ENCODE results near the gene GDF11. TPM values are rescaled to one million over a fixed set of nuclear protein-coding genes. Genes with fewer than 3 reads are reported as not detected.

Gene GDF11
- polyA plus RNA-seq, 1 experiment, result 4.2 TPM

DNA sequence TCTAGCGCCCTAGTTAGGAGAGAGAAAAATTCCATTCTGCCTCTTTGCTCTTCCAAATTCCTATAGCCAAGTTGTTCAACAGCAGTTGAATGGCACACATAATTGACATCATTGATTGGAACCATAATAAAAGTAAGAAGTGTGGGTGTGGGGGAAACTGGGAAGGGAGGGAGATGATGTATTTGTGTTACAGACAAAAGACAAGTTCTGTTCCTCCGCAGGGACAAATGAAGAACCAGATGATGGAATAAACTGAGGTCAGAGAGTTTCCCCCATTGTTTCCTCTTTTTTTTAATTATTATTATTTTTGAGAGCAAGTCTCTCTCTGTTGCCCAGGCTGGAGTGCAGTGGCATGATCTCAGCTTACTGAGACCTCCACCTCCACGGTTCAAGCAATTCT lies 34.9 kb downstream of the GDF11 start:
- no peaks in the 10 kb centered on the region for H3K9me3 ChIP-seq (ENCODE audit: control insufficient read depth, insufficient read depth, low read length)
- H3K27me3 ChIP-seq (ENCODE audit: control insufficient read depth, insufficient read depth, low read length), result no peaks in the 10 kb centered on the region
- TF ChIP-seq, protein P1, sequence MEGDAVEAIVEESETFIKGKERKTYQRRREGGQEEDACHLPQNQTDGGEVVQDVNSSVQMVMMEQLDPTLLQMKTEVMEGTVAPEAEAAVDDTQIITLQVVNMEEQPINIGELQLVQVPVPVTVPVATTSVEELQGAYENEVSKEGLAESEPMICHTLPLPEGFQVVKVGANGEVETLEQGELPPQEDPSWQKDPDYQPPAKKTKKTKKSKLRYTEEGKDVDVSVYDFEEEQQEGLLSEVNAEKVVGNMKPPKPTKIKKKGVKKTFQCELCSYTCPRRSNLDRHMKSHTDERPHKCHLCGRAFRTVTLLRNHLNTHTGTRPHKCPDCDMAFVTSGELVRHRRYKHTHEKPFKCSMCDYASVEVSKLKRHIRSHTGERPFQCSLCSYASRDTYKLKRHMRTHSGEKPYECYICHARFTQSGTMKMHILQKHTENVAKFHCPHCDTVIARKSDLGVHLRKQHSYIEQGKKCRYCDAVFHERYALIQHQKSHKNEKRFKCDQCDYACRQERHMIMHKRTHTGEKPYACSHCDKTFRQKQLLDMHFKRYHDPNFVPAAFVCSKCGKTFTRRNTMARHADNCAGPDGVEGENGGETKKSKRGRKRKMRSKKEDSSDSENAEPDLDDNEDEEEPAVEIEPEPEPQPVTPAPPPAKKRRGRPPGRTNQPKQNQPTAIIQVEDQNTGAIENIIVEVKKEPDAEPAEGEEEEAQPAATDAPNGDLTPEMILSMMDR (IDR thresholded peaks at IDR 0.05; ENCODE audit: low read depth, low read length), result no peak
- no peak overlapping the region for H3K4me3 ChIP-seq (ENCODE audit: low read depth, low read length)
- CTCF ChIA-PET, result interaction anchor here (1.2 to 1.4 kb wide), 2 partner anchors 19 to 218 kb away, joined by 3 read pairs; no protein-coding TSS in a partner anchor
- no peak overlapping the region for H3K27ac ChIP-seq (ENCODE audit: low read depth, low read length)
- no peak for DNase-seq (ENCODE audit: low read depth, low spot score)
- POLR2A ChIA-PET, result no interaction called here

DNA sequence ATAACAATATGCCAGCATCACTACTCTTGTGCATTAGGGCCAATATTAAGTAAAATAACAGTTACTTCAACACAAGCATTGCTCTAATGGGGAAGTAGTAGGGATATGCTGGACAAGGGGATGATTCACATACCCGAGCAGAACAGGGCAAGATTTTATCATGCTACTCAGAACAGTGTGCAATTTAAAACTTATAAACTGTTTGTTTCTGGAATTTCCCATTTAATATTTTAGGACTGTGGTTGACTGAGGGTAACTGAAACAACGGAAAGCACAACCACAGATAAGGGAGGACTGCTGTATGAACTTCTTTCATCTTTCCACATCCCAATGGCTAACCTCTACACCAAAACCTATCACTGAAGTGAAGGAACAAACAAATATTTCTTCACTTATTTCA lies 37.8 kb downstream of the GDF11 start:
- H3K27ac ChIP-seq (ENCODE audit: low read depth, low read length), result no peak overlapping the region
- ChIA-PET CTCF (interaction anchor here (0.8 to 1.2 kb wide), 3 partner anchors 16 to 42 kb away, joined by 3 to 8 read pairs (median 3); no protein-coding TSS in a partner anchor), POLR2A (interaction anchor here (0.7 kb wide), 1 partner anchor 27 kb away, joined by 3 read pairs; no protein-coding TSS in a partner anchor)
- TF ChIP-seq, protein P1 (IDR thresholded peaks at IDR 0.05; ENCODE audit: low read depth, low read length), result no peak
- H3K27me3 ChIP-seq (ENCODE audit: control insufficient read depth, insufficient read depth, low read length), result no peaks in the 10 kb centered on the region
- H3K4me3 ChIP-seq (ENCODE audit: low read depth, low read length), result no peak overlapping the region
- no peaks in the 10 kb centered on the region for H3K9me3 ChIP-seq (ENCODE audit: control insufficient read depth, insufficient read depth, low read length)
- DNase-seq (ENCODE audit: low read depth, low spot score), result peak; percentile 7

DNA sequence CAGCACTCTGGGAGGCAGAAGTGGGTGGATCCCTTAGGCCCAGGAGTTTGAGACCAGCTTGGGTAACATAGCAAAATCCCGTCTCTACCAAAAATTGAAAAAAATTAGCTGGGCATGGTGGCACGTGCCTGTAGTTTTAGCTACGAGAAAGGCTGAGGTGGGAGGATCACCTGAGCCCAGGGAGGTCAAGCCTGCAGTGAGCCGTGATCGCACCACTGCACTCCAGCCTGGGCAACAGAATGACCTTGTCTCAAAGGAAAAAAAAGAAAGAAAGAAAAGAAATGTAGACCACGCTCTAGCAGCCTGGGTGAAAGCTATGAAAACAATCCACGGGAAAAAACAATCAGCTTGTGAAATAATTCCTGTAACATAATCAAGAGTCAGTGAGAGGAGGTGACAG lies 45.6 kb downstream of the GDF11 start:
- H3K9me3 ChIP-seq (ENCODE audit: control insufficient read depth, insufficient read depth, low read length), result no peaks in the 10 kb centered on the region
- TF ChIP-seq, protein P1 (IDR thresholded peaks at IDR 0.05; ENCODE audit: low read depth, low read length), result no peak
- no peak for DNase-seq (ENCODE audit: low read depth, low spot score)
- H3K27me3 ChIP-seq (ENCODE audit: control insufficient read depth, insufficient read depth, low read length), result no peaks in the 10 kb centered on the region
- no peak overlapping the region for H3K4me3 ChIP-seq (ENCODE audit: low read depth, low read length)
- CTCF ChIA-PET, result interaction anchor here (1.0 to 1.1 kb wide), 2 partner anchors 8 to 51 kb away, joined by 5 to 6 read pairs; no protein-coding TSS in a partner anchor
- POLR2A ChIA-PET, result no interaction called here
- H3K27ac ChIP-seq (ENCODE audit: low read depth, low read length), result no peak overlapping the region

GRCh38 chr12:55789171-55789570 lies 46.2 kb downstream of the GDF11 start:
- Histone ChIP-seq H3K9me3 (ENCODE audit: control insufficient read depth, insufficient read depth, low read length) (no peaks in the 10 kb centered on the region), H3K4me3 (ENCODE audit: low read depth, low read length) (no peak overlapping the region), H3K27me3 (ENCODE audit: control insufficient read depth, insufficient read depth, low read length) (no peaks in the 10 kb centered on the region), H3K27ac (ENCODE audit: low read depth, low read length) (no peak overlapping the region)
- ChIA-PET POLR2A (interaction anchor here (0.7 kb wide), 1 partner anchor 40 kb away, joined by 7 read pairs; the partner anchor contains the start of gene DNAJC14), CTCF (interaction anchor here (1.0 to 1.1 kb wide), 2 partner anchors 8 to 51 kb away, joined by 5 to 6 read pairs; no protein-coding TSS in a partner anchor)
- DNase-seq (ENCODE audit: low read depth, low spot score), result no peak
- TF ChIP-seq, protein P1 (IDR thresholded peaks at IDR 0.05; ENCODE audit: low read depth, low read length), result no peak

DNA sequence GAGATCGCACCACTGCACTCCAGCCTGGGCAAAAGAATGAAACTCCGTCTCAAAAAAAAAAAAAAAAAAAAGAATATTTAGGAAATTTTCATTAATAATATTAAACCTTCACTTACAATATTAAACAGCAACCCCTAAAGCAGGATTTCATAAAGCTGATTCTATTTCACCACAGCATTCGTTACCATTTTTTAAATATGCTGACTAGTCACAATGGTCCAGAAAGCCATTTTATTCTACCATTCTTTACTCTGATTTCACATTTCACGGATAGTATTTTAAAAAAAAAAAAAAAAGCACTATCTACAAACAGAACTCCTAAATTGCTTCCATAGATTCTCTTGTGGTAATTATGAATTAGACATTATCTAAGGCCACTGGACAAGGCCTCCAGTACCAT lies 47.0 kb downstream of the GDF11 start:
- no peaks in the 10 kb centered on the region for H3K9me3 ChIP-seq (ENCODE audit: control insufficient read depth, insufficient read depth, low read length)
- H3K27me3 ChIP-seq (ENCODE audit: control insufficient read depth, insufficient read depth, low read length), result no peaks in the 10 kb centered on the region
- CTCF ChIA-PET, result interaction anchor here (0.5 to 0.7 kb wide), 3 partner anchors 15 to 206 kb away, joined by 3 to 5 read pairs (median 4); no protein-coding TSS in a partner anchor
- POLR2A ChIA-PET, result interaction anchor here (0.7 kb wide), 1 partner anchor 39 kb away, joined by 7 read pairs; the partner anchor contains the start of gene DNAJC14
- TF ChIP-seq, protein P1 (IDR thresholded peaks at IDR 0.05; ENCODE audit: low read depth, low read length), result no peak
- no peak overlapping the region for H3K27ac ChIP-seq (ENCODE audit: low read depth, low read length)
- no peak for DNase-seq (ENCODE audit: low read depth, low spot score)
- no peak overlapping the region for H3K4me3 ChIP-seq (ENCODE audit: low read depth, low read length)

Data from AG04450 (cell line).